OCI-LY3 (cell line): ENCODE data around the gene PCDHB13.
"Not testable (repeated sequence)": the region's sequence is repeated elsewhere in the genome, so short reads cannot be mapped to it uniquely, and the experiment has no call there.

Experiments
- H2AFZ ChIP-seq: fragments of 200-600, 300-600 bp; shearing (Covaris generic); 2 replicates; pipeline ENCODE4 v1.6.0; 2014; ENCODE audit warnings: antibody characterized with exemption, low read depth, low read length
- H3K27ac ChIP-seq: fragments of 200-600, 300-600 bp; sonication (generic); 2 replicates; pipeline ENCODE4 v1.5.1; 2014; ENCODE audit warnings: mild to moderate bottlenecking, low read length, moderate library complexity, mixed read lengths
- H3K27me3 ChIP-seq: fragments of 200-600, 300-600 bp; sonication (generic); 2 replicates; pipeline ENCODE4 v1.6.1; 2014; ENCODE audit warnings: low read depth, low read length, mixed read lengths
- H3K36me3 ChIP-seq: fragments of 200-600, 300-600 bp; sonication (generic); replicated peaks from 2 replicates; pipeline ENCODE3; 2014; ENCODE audit warnings: low read depth, low read length, mixed read lengths
- H3K4me1 ChIP-seq: fragments of 300-600, 200-600 bp; sonication (generic); 2 replicates; pipeline ENCODE4 v1.6.1; 2014; ENCODE audit warnings: low read length, mixed read lengths
- H3K4me2 ChIP-seq: fragments of 200-600, 300-600 bp; sonication (generic); 2 replicates; pipeline ENCODE4 v1.6.1; 2014; ENCODE audit warnings: low read length, mixed read lengths
- H3K4me3 ChIP-seq: fragments of 300-600, 200-600 bp; sonication (generic); 2 replicates; pipeline ENCODE4 v1.5.1; 2014; ENCODE audit warnings: antibody characterized with exemption, mild to moderate bottlenecking, low read length, moderate library complexity
- H3K79me2 ChIP-seq: fragments of 300-600, 200-600 bp; shearing (Covaris generic); 2 replicates; pipeline ENCODE4 v1.6.1; 2014; ENCODE audit warnings: mild to moderate bottlenecking, low read length, mixed read lengths
- H3K9ac ChIP-seq: fragments of 300-600, 200-600 bp; shearing (Covaris generic); 2 replicates; pipeline ENCODE4 v1.6.0; 2014; ENCODE audit warnings: mild to moderate bottlenecking, low read length, moderate library complexity
- H3K9me3 ChIP-seq: fragments of 200-600, 300-600 bp; shearing (Covaris generic); 2 replicates; pipeline ENCODE4 v1.6.1; 2014; ENCODE audit warnings: low read length, mixed read lengths; ENCODE audit not compliant: insufficient read depth
- H4K20me1 ChIP-seq: fragments of 200-600, 300-600 bp; sonication (generic); 2 replicates; pipeline ENCODE4 v1.6.1; 2016; ENCODE audit warnings: low read length, mixed read lengths; ENCODE audit not compliant: insufficient read depth
- EZH2phosphoT487 ChIP-seq: fragments of 200-600 bp; shearing (Covaris generic); IDR thresholded peaks from 2 replicates; pipeline ENCODE4 v1.6.1; 2018; ENCODE audit warnings: antibody characterized with exemption, mixed run types, low read depth
- TF ChIP-seq, protein P1 (sequence below): fragments of 200-600, 300-600 bp; sonication (generic); IDR thresholded peaks from 2 replicates; pipeline ENCODE4 v1.5.1; 2014; ENCODE audit warnings: antibody characterized with exemption, low read length, low read depth

Gene PCDHB13

DNA sequence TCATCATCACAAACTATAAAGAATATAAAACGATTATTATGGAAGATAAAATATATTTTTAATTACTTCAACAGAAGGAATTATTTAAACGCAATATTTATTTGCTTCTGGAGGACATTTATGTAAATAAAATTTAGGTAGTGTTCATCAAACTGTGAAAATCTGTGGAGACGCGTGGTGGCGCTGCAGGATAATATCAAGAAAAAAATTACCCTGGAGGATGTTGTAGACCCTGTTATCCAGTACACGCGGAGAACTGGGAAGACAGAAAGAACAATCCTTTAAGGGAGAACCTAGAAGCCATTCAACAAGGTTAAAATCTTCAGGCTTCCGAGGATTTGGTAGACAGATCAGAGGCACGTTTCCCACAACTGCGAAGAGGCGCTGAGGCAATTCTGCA lies 5.2 kb upstream of the PCDHB13 start, which contains the start of gene PCDHB12:
TSS of gene PCDHB12 (plus strand) at position 242 of the 400 bp plus-strand sequence. CDS start 189 bp downstream, outside the sequence.
- no peak within 1 kb of the TSS for H3K9ac ChIP-seq
- no peaks in the 10 kb centered on the region for H3K4me1 ChIP-seq
- H4K20me1 ChIP-seq: no peaks in the 10 kb centered on the region
- H3K36me3 ChIP-seq: no peaks in the 10 kb centered on the region
- H3K9me3 ChIP-seq: no peaks in the 10 kb centered on the region
- no peak within 1 kb of the TSS for H3K4me2 ChIP-seq
- H3K79me2 ChIP-seq: no peaks in the 10 kb centered on the region
- H3K4me3 ChIP-seq: no peak within 1 kb of the TSS
- no peak within 1 kb of the TSS for H3K27ac ChIP-seq
- no peak within 1 kb of the TSS for H2AFZ ChIP-seq
- H3K27me3 ChIP-seq: no peaks in the 10 kb centered on the region
- TF ChIP-seq EZH2phosphoT487: no peak
- TF ChIP-seq, protein P1, sequence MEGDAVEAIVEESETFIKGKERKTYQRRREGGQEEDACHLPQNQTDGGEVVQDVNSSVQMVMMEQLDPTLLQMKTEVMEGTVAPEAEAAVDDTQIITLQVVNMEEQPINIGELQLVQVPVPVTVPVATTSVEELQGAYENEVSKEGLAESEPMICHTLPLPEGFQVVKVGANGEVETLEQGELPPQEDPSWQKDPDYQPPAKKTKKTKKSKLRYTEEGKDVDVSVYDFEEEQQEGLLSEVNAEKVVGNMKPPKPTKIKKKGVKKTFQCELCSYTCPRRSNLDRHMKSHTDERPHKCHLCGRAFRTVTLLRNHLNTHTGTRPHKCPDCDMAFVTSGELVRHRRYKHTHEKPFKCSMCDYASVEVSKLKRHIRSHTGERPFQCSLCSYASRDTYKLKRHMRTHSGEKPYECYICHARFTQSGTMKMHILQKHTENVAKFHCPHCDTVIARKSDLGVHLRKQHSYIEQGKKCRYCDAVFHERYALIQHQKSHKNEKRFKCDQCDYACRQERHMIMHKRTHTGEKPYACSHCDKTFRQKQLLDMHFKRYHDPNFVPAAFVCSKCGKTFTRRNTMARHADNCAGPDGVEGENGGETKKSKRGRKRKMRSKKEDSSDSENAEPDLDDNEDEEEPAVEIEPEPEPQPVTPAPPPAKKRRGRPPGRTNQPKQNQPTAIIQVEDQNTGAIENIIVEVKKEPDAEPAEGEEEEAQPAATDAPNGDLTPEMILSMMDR: no peak

DNA sequence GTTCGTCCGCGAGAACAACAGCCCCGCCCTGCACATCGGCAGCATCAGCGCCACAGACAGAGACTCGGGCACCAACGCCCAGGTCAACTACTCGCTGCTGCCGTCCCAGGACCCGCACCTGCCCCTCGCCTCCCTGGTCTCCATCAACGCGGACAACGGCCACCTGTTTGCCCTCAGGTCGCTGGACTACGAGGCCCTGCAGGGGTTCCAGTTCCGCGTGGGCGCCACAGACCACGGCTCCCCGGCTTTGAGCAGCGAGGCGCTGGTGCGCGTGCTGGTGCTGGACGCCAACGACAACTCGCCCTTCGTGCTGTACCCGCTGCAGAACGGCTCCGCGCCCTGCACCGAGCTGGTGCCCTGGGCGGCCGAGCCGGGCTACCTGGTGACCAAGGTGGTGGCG lies 3.4 kb upstream of the PCDHB13 start:
- H3K4me2 ChIP-seq, H4K20me1 ChIP-seq, H3K79me2 ChIP-seq, H3K36me3 ChIP-seq, H2AFZ ChIP-seq, H3K4me3 ChIP-seq, H3K4me1 ChIP-seq, H3K27me3 ChIP-seq, H3K27ac ChIP-seq, H3K9ac ChIP-seq, H3K9me3 ChIP-seq: not testable (repeated sequence)

DNA sequence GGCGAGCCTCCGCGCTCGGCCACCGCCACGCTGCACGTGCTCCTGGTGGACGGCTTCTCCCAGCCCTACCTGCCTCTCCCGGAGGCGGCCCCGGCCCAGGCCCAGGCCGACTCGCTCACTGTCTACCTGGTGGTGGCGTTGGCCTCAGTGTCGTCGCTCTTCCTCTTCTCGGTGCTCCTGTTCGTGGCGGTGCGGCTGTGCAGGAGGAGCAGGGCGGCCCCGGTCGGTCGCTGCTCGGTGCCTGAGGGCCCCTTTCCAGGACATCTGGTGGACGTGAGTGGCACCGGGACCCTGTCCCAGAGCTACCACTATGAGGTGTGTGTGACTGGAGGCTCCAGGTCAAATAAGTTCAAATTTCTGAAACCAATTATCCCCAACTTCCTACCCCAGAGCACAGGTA lies 2.9 kb upstream of the PCDHB13 start:
- H3K4me1 ChIP-seq, H3K9ac ChIP-seq, H4K20me1 ChIP-seq, H3K36me3 ChIP-seq, H2AFZ ChIP-seq, H3K4me3 ChIP-seq, H3K79me2 ChIP-seq, H3K4me2 ChIP-seq, H3K9me3 ChIP-seq, H3K27me3 ChIP-seq, H3K27ac ChIP-seq: not testable (repeated sequence)

DNA sequence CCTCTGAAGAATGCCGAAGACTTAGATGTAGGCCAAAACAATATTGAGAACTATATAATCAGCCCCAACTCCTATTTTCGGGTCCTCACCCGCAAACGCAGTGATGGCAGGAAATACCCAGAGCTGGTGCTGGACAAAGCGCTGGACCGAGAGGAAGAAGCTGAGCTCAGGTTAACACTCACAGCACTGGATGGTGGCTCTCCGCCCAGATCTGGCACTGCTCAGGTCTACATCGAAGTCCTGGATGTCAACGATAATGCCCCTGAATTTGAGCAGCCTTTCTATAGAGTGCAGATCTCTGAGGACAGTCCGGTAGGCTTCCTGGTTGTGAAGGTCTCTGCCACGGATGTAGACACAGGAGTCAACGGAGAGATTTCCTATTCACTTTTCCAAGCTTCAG lies 864 bp downstream of the PCDHB13 start:
- not testable (repeated sequence) for H3K79me2 ChIP-seq, H4K20me1 ChIP-seq, H3K27ac ChIP-seq, H3K4me2 ChIP-seq, H3K4me1 ChIP-seq, H2AFZ ChIP-seq, H3K27me3 ChIP-seq, H3K4me3 ChIP-seq, H3K9me3 ChIP-seq, H3K9ac ChIP-seq, H3K36me3 ChIP-seq

DNA sequence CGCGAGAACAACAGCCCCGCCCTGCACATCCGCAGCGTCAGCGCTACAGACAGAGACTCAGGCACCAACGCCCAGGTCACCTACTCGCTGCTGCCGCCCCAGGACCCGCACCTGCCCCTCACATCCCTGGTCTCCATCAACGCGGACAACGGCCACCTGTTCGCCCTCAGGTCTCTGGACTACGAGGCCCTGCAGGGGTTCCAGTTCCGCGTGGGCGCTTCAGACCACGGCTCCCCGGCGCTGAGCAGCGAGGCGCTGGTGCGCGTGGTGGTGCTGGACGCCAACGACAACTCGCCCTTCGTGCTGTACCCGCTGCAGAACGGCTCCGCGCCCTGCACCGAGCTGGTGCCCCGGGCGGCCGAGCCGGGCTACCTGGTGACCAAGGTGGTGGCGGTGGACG lies 1.8 kb downstream of the PCDHB13 start:
- H2AFZ ChIP-seq: not testable (repeated sequence)

DNA sequence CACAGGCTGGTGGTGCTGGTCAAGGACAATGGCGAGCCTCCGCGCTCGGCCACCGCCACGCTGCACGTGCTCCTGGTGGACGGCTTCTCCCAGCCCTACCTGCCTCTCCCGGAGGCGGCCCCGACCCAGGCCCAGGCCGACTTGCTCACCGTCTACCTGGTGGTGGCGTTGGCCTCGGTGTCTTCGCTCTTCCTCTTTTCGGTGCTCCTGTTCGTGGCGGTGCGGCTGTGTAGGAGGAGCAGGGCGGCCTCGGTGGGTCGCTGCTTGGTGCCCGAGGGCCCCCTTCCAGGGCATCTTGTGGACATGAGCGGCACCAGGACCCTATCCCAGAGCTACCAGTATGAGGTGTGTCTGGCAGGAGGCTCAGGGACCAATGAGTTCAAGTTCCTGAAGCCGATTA lies 2.3 kb downstream of the PCDHB13 start:
- not testable (repeated sequence) for H4K20me1 ChIP-seq, H3K4me2 ChIP-seq, H2AFZ ChIP-seq, H3K4me1 ChIP-seq, H3K27me3 ChIP-seq, H3K79me2 ChIP-seq, H3K9ac ChIP-seq, H3K36me3 ChIP-seq, H3K27ac ChIP-seq, H3K4me3 ChIP-seq, H3K9me3 ChIP-seq

More for the DNA sequence above, 1.8 kb downstream of the PCDHB13 start:
- H3K27ac ChIP-seq, H3K4me2 ChIP-seq, H4K20me1 ChIP-seq, H3K4me3 ChIP-seq, H3K36me3 ChIP-seq, H3K9me3 ChIP-seq, H3K9ac ChIP-seq, H3K27me3 ChIP-seq, H3K79me2 ChIP-seq, H3K4me1 ChIP-seq: not testable (repeated sequence)
